Prostate gland (tissue), 2 donors: ENCODE data around the gene ZBTB7C. TPM values are rescaled to one million over a fixed set of nuclear protein-coding genes. Genes with fewer than 3 reads are reported as not detected.
A peak's percentile ranks its signal among the peaks of the same experiment; 100 is the strongest.

Source experiments
- DNase-seq: peaks from one replicate; pipeline ENCODE4 v3.0.0-alpha.2; 2019; ENCODE audit warnings: low spot score
- H3K27ac ChIP-seq, 2 donors: fragments of 200-600 bp; sonication (generic); 2 replicates each; pipeline ENCODE4 v1.5.1; 2017 to 2019
- H3K27me3 ChIP-seq: fragments of 200-600 bp; sonication (generic); replicated peaks from 2 replicates; pipeline ENCODE4 v1.5.1; 2019; ENCODE audit not compliant: insufficient read depth
- H3K36me3 ChIP-seq, 2 donors: fragments of 200-600 bp; sonication (generic); 1 replicate in 1 of 2; 2 replicates in 1 of 2; pipeline versions ENCODE4 v1.5.1 to v1.8.1; 2017 to 2019
- H3K4me1 ChIP-seq: fragments of 200-600 bp; sonication (generic); replicated peaks from 2 replicates; pipeline ENCODE4 v1.5.1; 2019
- H3K4me3 ChIP-seq, 2 donors: fragments of 200-600 bp; sonication (generic); 2 replicates each; pipeline ENCODE4 v1.5.1; 2017 to 2019
- H3K9me3 ChIP-seq: fragments of 200-600 bp; sonication (generic); 2 replicates; pipeline ENCODE4 v1.5.1; 2017
- POLR2A ChIP-seq: fragments of 450-650 bp; IDR thresholded peaks from one replicate; pipeline ENCODE4 v1.6.1; 2016; ENCODE audit warnings: antibody characterized with exemption, mild to moderate bottlenecking
- POLR2AphosphoS5 ChIP-seq: sonication (generic); formaldehyde crosslinking; IDR thresholded peaks from one replicate; pipeline ENCODE4 v1.6.1; 2017; ENCODE audit warnings: antibody characterized with exemption
- WGBS: methylation state at CpG from one replicate; pipeline ENCODE4 v1.1.5; 2018; 5-methylcytosine and 5-hydroxymethylcytosine counted together
- intact Hi-C: fragments of 100-400 bp; cut with DNase I; formaldehyde crosslinking; loops from one replicate; pipeline ENCODE4 v1.14.2; 2022
- total RNA-seq, 2 donors: library from RNA; depleted of rRNA; stranded (reverse); fragments of >200 nt; gene quantifications; one replicate each; pipeline ENCODE4 v1.1.0, GENCODE V29; 2016
- TF ChIP-seq, protein P1 (sequence below), 4 experiments: fragments of 200-600 bp in 2 of 4; fragments of 450-650 bp in 2 of 4; sonication (generic) in 2 of 4; IDR thresholded peaks; 1 replicate in 3 of 4; 2 replicates in 1 of 4; pipeline ENCODE4 v1.5.1; 2016 to 2019; ENCODE audit warnings: antibody characterized with exemption in 4 of 4, mild to moderate bottlenecking in 2 of 4, moderate library complexity in 2 of 4

ZBTB7C gene
- total RNA-seq, 2 donors from 2014 or later, result 14.7 to 48.9 TPM

DNA sequence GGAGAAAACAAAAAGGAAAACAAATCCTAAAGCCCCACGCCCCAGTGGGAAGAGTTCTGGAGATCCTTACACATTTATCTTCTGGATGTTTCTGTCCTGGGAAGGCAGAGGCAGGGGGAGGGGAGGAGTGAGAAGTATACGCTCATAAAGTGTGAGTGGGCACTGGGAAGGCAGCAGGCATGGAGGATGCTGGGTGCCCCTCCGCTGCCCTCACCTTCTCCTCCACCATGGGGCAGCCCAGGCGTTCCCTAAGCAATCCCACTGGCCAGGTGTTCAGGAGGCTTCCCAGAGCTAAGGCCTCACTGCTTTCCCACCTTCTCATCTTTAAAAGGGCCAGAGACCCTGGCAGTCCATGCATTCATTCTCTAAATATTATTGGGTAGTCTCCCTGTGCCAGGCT is 366.8 kb downstream of the ZBTB7C start:
- Histone ChIP-seq H3K36me3 (no peaks in the 10 kb centered on the region), H3K27ac (no peak overlapping the region), H3K9me3 (no peaks in the 10 kb centered on the region), H3K4me1 (no peaks in the 10 kb centered on the region), H3K4me3 (no peak overlapping the region), H3K27me3 (no peaks in the 10 kb centered on the region)
- no peak for DNase-seq
- 90% methylated on average over 4 of the region's 4 CpGs for WGBS
- intact Hi-C loops, result no loop called here
- no peak for TF ChIP-seq POLR2AphosphoS5

DNA sequence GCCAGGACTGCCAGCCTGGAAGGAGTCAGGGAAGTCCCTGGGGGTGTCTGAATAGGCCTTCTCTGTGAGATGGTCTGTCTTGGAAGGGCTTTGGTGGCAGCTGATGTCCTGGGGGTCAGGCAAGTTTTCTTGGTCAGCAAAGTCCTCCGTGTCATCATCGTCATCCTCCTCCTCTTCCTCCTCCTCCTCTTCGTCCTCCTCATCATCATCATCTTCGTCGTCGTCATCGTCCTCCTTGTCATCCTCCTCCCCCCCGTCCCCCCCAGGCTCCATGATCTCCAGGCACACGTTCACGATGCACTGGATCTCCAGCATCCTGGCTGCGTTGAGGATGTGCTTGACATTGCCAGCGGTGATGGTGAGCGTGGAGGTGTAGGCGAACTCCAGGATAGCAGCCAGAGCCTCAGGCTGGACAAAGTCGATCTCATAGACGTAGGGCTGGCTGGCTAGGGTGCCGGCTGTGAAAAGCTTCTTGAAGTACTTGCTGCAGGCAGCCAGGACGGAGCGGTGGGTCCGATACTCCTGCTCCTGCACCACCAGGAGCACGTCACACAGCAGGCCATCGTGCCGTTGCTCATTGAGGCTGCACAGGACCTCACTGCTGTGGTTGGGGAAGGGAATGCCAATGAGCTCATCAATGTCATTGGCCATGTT is 368.6 kb downstream of the ZBTB7C start:
- Histone ChIP-seq H3K36me3 (no peaks in the 10 kb centered on the region), H3K9me3 (no peaks in the 10 kb centered on the region), H3K27me3 (peaks cover 2% of the 10 kb centered on the region), H3K4me3 (no peak overlapping the region), H3K27ac (no peak overlapping the region), H3K4me1 (no peaks in the 10 kb centered on the region)
- DNase-seq, result no peak
- WGBS, result 97% methylated on average over 23 of the region's 23 CpGs
- intact Hi-C loops, result no loop called here
- TF ChIP-seq POLR2A, result no peak
- no peak for TF ChIP-seq POLR2AphosphoS5
- TF ChIP-seq, protein P1, sequence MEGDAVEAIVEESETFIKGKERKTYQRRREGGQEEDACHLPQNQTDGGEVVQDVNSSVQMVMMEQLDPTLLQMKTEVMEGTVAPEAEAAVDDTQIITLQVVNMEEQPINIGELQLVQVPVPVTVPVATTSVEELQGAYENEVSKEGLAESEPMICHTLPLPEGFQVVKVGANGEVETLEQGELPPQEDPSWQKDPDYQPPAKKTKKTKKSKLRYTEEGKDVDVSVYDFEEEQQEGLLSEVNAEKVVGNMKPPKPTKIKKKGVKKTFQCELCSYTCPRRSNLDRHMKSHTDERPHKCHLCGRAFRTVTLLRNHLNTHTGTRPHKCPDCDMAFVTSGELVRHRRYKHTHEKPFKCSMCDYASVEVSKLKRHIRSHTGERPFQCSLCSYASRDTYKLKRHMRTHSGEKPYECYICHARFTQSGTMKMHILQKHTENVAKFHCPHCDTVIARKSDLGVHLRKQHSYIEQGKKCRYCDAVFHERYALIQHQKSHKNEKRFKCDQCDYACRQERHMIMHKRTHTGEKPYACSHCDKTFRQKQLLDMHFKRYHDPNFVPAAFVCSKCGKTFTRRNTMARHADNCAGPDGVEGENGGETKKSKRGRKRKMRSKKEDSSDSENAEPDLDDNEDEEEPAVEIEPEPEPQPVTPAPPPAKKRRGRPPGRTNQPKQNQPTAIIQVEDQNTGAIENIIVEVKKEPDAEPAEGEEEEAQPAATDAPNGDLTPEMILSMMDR (IDR thresholded peaks at IDR 0.05), result no peak

DNA sequence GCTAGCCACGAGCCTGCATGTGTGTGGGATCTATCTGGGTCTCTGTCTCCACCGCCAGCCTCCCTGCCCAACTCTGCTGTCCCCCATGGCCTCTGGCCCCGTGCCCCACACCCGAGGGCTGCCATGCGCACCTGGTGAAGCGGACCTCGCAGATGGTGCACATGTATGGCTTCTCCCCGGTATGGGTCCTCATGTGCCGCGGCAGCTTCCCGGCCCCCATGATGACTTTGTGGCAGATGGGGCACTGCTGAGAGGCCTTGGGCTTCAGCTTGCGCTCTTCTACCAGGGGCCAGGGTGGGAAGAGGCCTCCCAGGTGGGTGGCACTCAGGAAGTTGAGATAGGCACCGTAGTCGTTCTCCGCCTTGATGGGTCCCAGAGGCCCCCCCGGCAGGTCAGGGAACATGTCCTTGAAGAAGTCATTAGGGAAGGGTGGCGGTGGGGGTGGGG is 369.4 kb downstream of the ZBTB7C start:
- no peaks in the 10 kb centered on the region for H3K4me1 ChIP-seq
- no peak for DNase-seq
- TF ChIP-seq POLR2A (no peak), POLR2AphosphoS5 (no peak)
- TF ChIP-seq, protein P1 (IDR thresholded peaks at IDR 0.05), result no peak
- no peaks in the 10 kb centered on the region for H3K9me3 ChIP-seq
- H3K27ac ChIP-seq, result no peak overlapping the region
- H3K36me3 ChIP-seq, result no peaks in the 10 kb centered on the region
- intact Hi-C loops, result loop anchor here (10.0 kb wide), 1 partner anchor 305 kb away; no protein-coding TSS in a partner anchor
- whole genome bisulfite sequencing, result 95% methylated on average over 17 of the region's 17 CpGs
- no peak overlapping the region for H3K4me3 ChIP-seq
- peaks cover 2% of the 10 kb centered on the region for H3K27me3 ChIP-seq

DNA sequence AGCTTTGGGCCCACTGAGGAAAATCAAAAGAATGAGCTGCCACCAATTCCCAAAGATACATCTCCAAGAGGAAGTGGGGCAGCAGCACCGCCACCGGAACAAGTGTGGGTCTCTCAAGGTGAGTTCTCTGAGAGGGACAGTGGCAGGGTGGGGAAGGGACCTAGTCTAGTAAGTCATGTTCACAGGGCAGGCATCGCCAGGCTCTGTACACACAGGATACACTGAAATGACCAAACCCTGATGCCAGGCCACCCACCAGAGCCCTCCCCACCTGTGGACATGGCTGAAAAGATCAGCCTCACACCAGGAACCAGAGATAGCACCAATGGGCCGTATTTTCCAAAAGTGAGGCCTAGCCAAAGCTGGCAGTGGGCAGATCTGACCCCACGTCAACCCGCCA is 370.5 kb downstream of the ZBTB7C start:
- WGBS, result 96% methylated on average over 6 of the region's 6 CpGs
- H3K27me3 ChIP-seq, result peaks cover 2% of the 10 kb centered on the region
- DNase-seq, result no peak
- intact Hi-C loops, result loop anchor here (10.0 kb wide), 1 partner anchor 306 kb away; no protein-coding TSS in a partner anchor
- H3K4me3 ChIP-seq, result no peak overlapping the region
- H3K9me3 ChIP-seq, result no peaks in the 10 kb centered on the region
- H3K4me1 ChIP-seq, result no peaks in the 10 kb centered on the region
- TF ChIP-seq POLR2AphosphoS5, result no peak
- TF ChIP-seq POLR2A, result no peak
- H3K36me3 ChIP-seq, result no peaks in the 10 kb centered on the region
- no peak overlapping the region for H3K27ac ChIP-seq

DNA sequence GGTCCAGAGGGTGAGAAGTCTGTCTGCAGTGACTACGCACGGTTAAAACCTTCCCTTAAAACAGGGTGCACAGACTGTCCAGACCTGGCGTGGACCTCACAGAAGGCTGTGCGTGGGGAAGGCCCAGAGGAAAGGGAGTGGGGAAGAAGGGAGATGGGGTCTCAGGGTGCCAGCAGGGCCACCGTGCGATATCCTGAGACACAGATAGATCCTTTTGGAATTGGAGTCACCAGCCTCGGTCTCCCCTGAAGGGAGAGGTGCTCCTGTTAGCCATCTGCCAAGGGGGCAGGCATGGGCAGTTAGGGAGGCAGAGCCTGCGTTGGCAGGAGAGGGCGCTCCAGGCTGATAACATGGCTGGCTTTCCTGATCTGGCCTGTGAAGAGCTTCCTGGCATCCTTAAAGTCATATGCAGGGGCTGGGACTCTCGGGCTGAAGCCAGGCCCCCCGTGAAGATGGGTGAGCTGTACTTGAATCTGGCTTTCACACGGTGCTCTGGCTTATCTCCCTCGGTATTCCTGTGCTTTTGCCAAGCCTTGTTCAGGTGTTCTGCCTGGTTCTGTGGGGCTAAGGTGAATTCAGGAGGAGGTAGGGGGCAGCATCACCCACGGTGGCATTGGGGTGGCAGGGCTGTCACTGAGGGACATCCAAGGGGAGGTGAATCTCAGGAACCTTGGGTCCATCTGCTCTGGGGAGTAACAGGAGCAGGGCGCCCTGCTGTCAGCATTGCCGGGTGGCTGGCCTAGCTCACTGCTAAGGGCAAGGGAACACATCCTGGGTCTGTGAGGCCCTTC is 371.5 kb downstream of the ZBTB7C start:
- Histone ChIP-seq H3K36me3 (no peaks in the 10 kb centered on the region), H3K4me1 (no peaks in the 10 kb centered on the region), H3K9me3 (no peaks in the 10 kb centered on the region), H3K27ac (no peak overlapping the region), H3K27me3 (peaks cover 2% of the 10 kb centered on the region), H3K4me3 (no peak overlapping the region)
- intact Hi-C loops, result loop anchor here (10.0 kb wide), 1 partner anchor 307 kb away; no protein-coding TSS in a partner anchor
- DNase-seq, result no peak
- TF ChIP-seq, protein P1 (IDR thresholded peaks at IDR 0.05), result peak in 3 of 4 experiments; percentile 15 to 62 (median 35)
- TF ChIP-seq POLR2A, result no peak
- WGBS, result 71% methylated on average over 16 of the region's 16 CpGs
